Measurements from ENCODE around the gene CYCS. TPM values are rescaled to one million over a fixed set of nuclear protein-coding genes. Genes with fewer than 3 reads are reported as not detected.

CYCS gene
- total and polyA plus RNA-seq, 7 donors = 241 to 646 (median 331) TPM

- TF ChIP-seq CTCF (IDR thresholded peaks at IDR 0.05) = no peak
- no peak overlapping the region for H3K4me3 ChIP-seq
- intact Hi-C loops (cut with DNase I) = no loop called here
- 79 to 91% (median 82%) methylated on average over 2 of the region's 2 CpGs for WGBS, 3 donors
- ATAC-seq (no peak), DNase-seq (no peak)
- no peaks in the 10 kb centered on the region for H3K27me3 ChIP-seq (ENCODE audit: insufficient read depth in 3 of 3, low read length in 2 of 3)
- H3K4me1 ChIP-seq = no peaks in the 10 kb centered on the region
- H3K27ac ChIP-seq = no peak overlapping the region
- peaks cover 0 to 4% of the 10 kb centered on the region in 2 donors for H3K36me3 ChIP-seq (ENCODE audit: insufficient read depth in 1 of 2, low read depth in 1 of 2)
- H3K9me3 ChIP-seq = no peaks in the 10 kb centered on the region
These were observed 26.7 kb upstream of the CYCS start for GRCh38 chr7:25151773-25152172.

- H3K4me1 ChIP-seq = no peaks in the 10 kb centered on the region
- H3K4me3 ChIP-seq = no peak overlapping the region
- H3K27ac ChIP-seq = no peak overlapping the region
- no peak for TF ChIP-seq CTCF (IDR thresholded peaks at IDR 0.05)
- DNase-seq (no peak), ATAC-seq (no peak)
- WGBS, 3 donors = 85 to 91% (median 88%) methylated on average over 1 of the region's 1 CpG
- H3K9me3 ChIP-seq = no peaks in the 10 kb centered on the region
- intact Hi-C loops (cut with DNase I) = no loop called here
- H3K36me3 ChIP-seq (ENCODE audit: insufficient read depth in 1 of 2, low read depth in 1 of 2) = peaks cover 0 to 2% of the 10 kb centered on the region in 2 donors
- no peaks in the 10 kb centered on the region for H3K27me3 ChIP-seq (ENCODE audit: insufficient read depth in 3 of 3, low read length in 2 of 3)
These were observed 24.8 kb upstream of the CYCS start for GRCh38 chr7:25149836-25150235.

- no peak for ATAC-seq
- Histone ChIP-seq H3K36me3 (ENCODE audit: insufficient read depth in 1 of 2, low read depth in 1 of 2) (no peaks in the 10 kb centered on the region), H3K27ac (no peak overlapping the region), H3K4me1 (no peaks in the 10 kb centered on the region), H3K9me3 (no peaks in the 10 kb centered on the region), H3K27me3 (ENCODE audit: insufficient read depth in 3 of 3, low read length in 2 of 3) (no peaks in the 10 kb centered on the region), H3K4me3 (no peak overlapping the region)
- no peak for DNase-seq
- intact Hi-C loops (cut with DNase I) = no loop called here
- 86 to 89% (median 87%) methylated on average over 5 of the region's 5 CpGs for WGBS, 3 donors
- no peak for TF ChIP-seq CTCF (IDR thresholded peaks at IDR 0.05)
These were observed 23.9 kb upstream of the CYCS start for GRCh38 chr7:25148772-25149575.

- H3K4me1 ChIP-seq = no peaks in the 10 kb centered on the region
- H3K27ac ChIP-seq = no peak overlapping the region
- H3K9me3 ChIP-seq = no peaks in the 10 kb centered on the region
- no peak for ATAC-seq
- no peaks in the 10 kb centered on the region for H3K27me3 ChIP-seq (ENCODE audit: insufficient read depth in 3 of 3, low read length in 2 of 3)
- WGBS, 3 donors = 83 to 90% (median 85%) methylated on average over 2 of the region's 2 CpGs
- H3K36me3 ChIP-seq (ENCODE audit: insufficient read depth in 1 of 2, low read depth in 1 of 2) = no peaks in the 10 kb centered on the region
- intact Hi-C loops (cut with DNase I) = no loop called here
- H3K4me3 ChIP-seq = no peak overlapping the region
- no peak for DNase-seq
- no peak for TF ChIP-seq CTCF (IDR thresholded peaks at IDR 0.05)
These were observed 18.7 kb upstream of the CYCS start for GRCh38 chr7:25143763-25144162.

GRCh38 chr7:25139536-25139935, 14.5 kb upstream of the CYCS start:
- no peak for DNase-seq
- Histone ChIP-seq H3K27ac (no peak overlapping the region), H3K4me1 (no peaks in the 10 kb centered on the region), H3K27me3 (ENCODE audit: insufficient read depth in 3 of 3, low read length in 2 of 3) (no peaks in the 10 kb centered on the region), H3K4me3 (no peak overlapping the region), H3K9me3 (no peaks in the 10 kb centered on the region), H3K36me3 (ENCODE audit: insufficient read depth in 1 of 2, low read depth in 1 of 2) (no peaks in the 10 kb centered on the region)
- TF ChIP-seq CTCF (IDR thresholded peaks at IDR 0.05) = no peak
- intact Hi-C loops (cut with DNase I) = no loop called here
- ATAC-seq = no peak
- WGBS, 3 donors = 83 to 86% (median 86%) methylated on average over 1 of the region's 1 CpG
